Loucy (cell line): ENCODE measurements around the gene TFDP3.

Source experiments
- H2AFZ ChIP-seq: fragments of 200-600 bp; sonication (generic); 2 replicates; pipeline ENCODE4 v1.6.0; 2016; ENCODE audit warnings: antibody characterized with exemption, mild to moderate bottlenecking, low read length, moderate library complexity
- H3F3A ChIP-seq: fragments of 200-600 bp; 2 replicates; pipeline ENCODE4 v1.6.0; 2016; ENCODE audit warnings: antibody characterized with exemption, low read depth, mild to moderate bottlenecking
- H3K27me3 ChIP-seq: fragments of 200-600 bp; sonication (generic); 2 replicates; pipeline ENCODE4 v1.6.1; 2014; ENCODE audit warnings: low read length, mild to moderate bottlenecking; ENCODE audit not compliant: insufficient read depth, poor library complexity, severe bottlenecking
- H3K36me3 ChIP-seq: fragments of 200-600 bp; sonication (generic); 2 replicates; pipeline ENCODE4 v1.6.1; 2016; ENCODE audit warnings: low read length; ENCODE audit not compliant: insufficient read depth
- H3K4me1 ChIP-seq: fragments of 200-600 bp; sonication (generic); 2 replicates; pipeline ENCODE4 v1.5.1; 2014; ENCODE audit warnings: low read length, mild to moderate bottlenecking; ENCODE audit not compliant: insufficient read depth, poor library complexity, severe bottlenecking
- H3K4me2 ChIP-seq: fragments of 200-600 bp; sonication (generic); 2 replicates; pipeline ENCODE4 v1.6.0; 2014; ENCODE audit warnings: antibody characterized with exemption, low read length, low read depth, mild to moderate bottlenecking; ENCODE audit not compliant: poor library complexity, severe bottlenecking
- H3K4me3 ChIP-seq: fragments of 200-600 bp; sonication (generic); 2 replicates; pipeline ENCODE4 v1.5.1; 2014; ENCODE audit warnings: low read length, mild to moderate bottlenecking, mixed read lengths; ENCODE audit not compliant: poor library complexity, severe bottlenecking
- H3K79me2 ChIP-seq: fragments of 200-600 bp; sonication (generic); 2 replicates; pipeline ENCODE4 v1.6.1; 2014; ENCODE audit warnings: low read length; ENCODE audit not compliant: insufficient read depth
- H3K9ac ChIP-seq: fragments of 200-600 bp; sonication (generic); 2 replicates; pipeline ENCODE4 v1.6.0; 2014; ENCODE audit warnings: mild to moderate bottlenecking, low read depth, low read length, moderate library complexity; ENCODE audit not compliant: poor library complexity, severe bottlenecking
- H3K9me2 ChIP-seq: fragments of 200-600 bp; sonication (generic); replicated peaks from 2 replicates; pipeline ENCODE4 v1.6.1; 2016; ENCODE audit warnings: low read depth, low read length, mixed read lengths
- H3K9me3 ChIP-seq: fragments of 200-600 bp; sonication (generic); 2 replicates; pipeline ENCODE4 v1.6.1; 2014; ENCODE audit warnings: mild to moderate bottlenecking, antibody characterized with exemption, low read length, low read depth; ENCODE audit not compliant: insufficient read depth
- H4K20me1 ChIP-seq: fragments of 200-600 bp; sonication (generic); 2 replicates; pipeline ENCODE4 v1.6.0; 2014; ENCODE audit warnings: antibody characterized with exemption, low read length, mild to moderate bottlenecking; ENCODE audit not compliant: insufficient read depth, poor library complexity, severe bottlenecking
- CTCF ChIP-seq: fragments of 200-600 bp; sonication (generic); conservative IDR thresholded peaks from 2 replicates; pipeline ENCODE4 v1.5.1; 2014; ENCODE audit warnings: mild to moderate bottlenecking, antibody characterized with exemption, low read length
- EZH2phosphoT487 ChIP-seq: fragments of 200-600 bp; IDR thresholded peaks from 2 replicates; pipeline ENCODE4 v1.6.1; 2018; ENCODE audit warnings: antibody characterized with exemption, mild to moderate bottlenecking, moderate library complexity, borderline replicate concordance

The TFDP3 gene

GRCh38 chrX:133188631-133189030 is 29.5 kb downstream of the TFDP3 start:
- H3K9me2 ChIP-seq = no peaks in the 10 kb centered on the region
- no peak overlapping the region for H3K4me2 ChIP-seq
- H4K20me1 ChIP-seq = no peaks in the 10 kb centered on the region
- no peaks in the 10 kb centered on the region for H3K36me3 ChIP-seq
- no peak overlapping the region for H3K4me3 ChIP-seq
- H3K9me3 ChIP-seq = no peaks in the 10 kb centered on the region
- H3K79me2 ChIP-seq = no peaks in the 10 kb centered on the region
- no peaks in the 10 kb centered on the region for H3K27me3 ChIP-seq
- TF ChIP-seq EZH2phosphoT487 (no peak), CTCF (no peak)
- no peaks in the 10 kb centered on the region for H3K4me1 ChIP-seq
- H2AFZ ChIP-seq = no peak overlapping the region
- no peak overlapping the region for H3K9ac ChIP-seq
- no peaks in the 10 kb centered on the region for H3F3A ChIP-seq

- no peak overlapping the region for H3K4me2 ChIP-seq
- no peaks in the 10 kb centered on the region for H3K4me1 ChIP-seq
- H3K79me2 ChIP-seq = no peaks in the 10 kb centered on the region
- H3K27me3 ChIP-seq = no peaks in the 10 kb centered on the region
- no peak for TF ChIP-seq EZH2phosphoT487
- no peak for TF ChIP-seq CTCF
- H3K36me3 ChIP-seq = no peaks in the 10 kb centered on the region
- no peak overlapping the region for H2AFZ ChIP-seq
- no peaks in the 10 kb centered on the region for H3F3A ChIP-seq
- H4K20me1 ChIP-seq = no peaks in the 10 kb centered on the region
- no peaks in the 10 kb centered on the region for H3K9me3 ChIP-seq
- no peak overlapping the region for H3K4me3 ChIP-seq
- no peak overlapping the region for H3K9ac ChIP-seq
- no peaks in the 10 kb centered on the region for H3K9me2 ChIP-seq
These were observed 32.2 kb downstream of the TFDP3 start for GRCh38 chrX:133185938-133186337.

DNA sequence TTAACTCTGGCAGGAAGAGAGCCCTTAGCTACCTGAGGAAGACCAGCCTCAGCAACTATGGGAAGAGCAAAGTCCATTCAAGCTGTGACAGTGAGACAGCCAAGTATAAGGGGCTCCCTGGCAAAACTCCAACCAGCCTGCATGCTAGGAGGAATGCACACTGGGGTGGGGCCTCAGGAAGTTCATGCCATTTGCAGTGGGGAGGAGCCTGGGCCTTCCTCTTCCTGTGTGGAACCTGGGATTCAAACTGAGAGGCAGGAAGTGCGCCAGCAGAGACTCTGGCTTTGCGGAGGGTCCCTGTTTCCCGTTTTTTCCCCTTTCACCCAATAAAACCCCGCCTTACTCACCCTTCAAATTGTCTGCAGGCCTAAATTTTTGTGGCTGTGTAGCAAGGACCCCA is 33.0 kb downstream of the TFDP3 start:
- no peaks in the 10 kb centered on the region for H3K4me1 ChIP-seq
- H2AFZ ChIP-seq = no peak overlapping the region
- no peak overlapping the region for H3K4me3 ChIP-seq
- no peaks in the 10 kb centered on the region for H3K9me2 ChIP-seq
- no peaks in the 10 kb centered on the region for H4K20me1 ChIP-seq
- H3K27me3 ChIP-seq = no peaks in the 10 kb centered on the region
- TF ChIP-seq CTCF = no peak
- TF ChIP-seq EZH2phosphoT487 = no peak
- no peaks in the 10 kb centered on the region for H3F3A ChIP-seq
- no peaks in the 10 kb centered on the region for H3K36me3 ChIP-seq
- H3K9ac ChIP-seq = no peak overlapping the region
- no peaks in the 10 kb centered on the region for H3K9me3 ChIP-seq
- no peak overlapping the region for H3K4me2 ChIP-seq
- no peaks in the 10 kb centered on the region for H3K79me2 ChIP-seq
